K562 (cell line): Measurements from ENCODE around the gene PSMC3IP. TPM values are rescaled to one million over a fixed set of nuclear protein-coding genes. Genes with fewer than 3 reads are reported as not detected.
A peak's percentile ranks its signal among the peaks of the same experiment; 100 is the strongest.

Experiments used
- BRD4 ChIP-seq: fragments of 200-600 bp; sonication (generic); IDR thresholded peaks from 2 replicates; pipeline ENCODE4 v1.6.1; 2017; ENCODE audit warnings: inconsistent platforms
- CBFA2T3 ChIP-seq: fragments of 450-650 bp; IDR thresholded peaks from 2 replicates; pipeline ENCODE4 v1.6.1; 2017
- CREM ChIP-seq: IDR thresholded peaks from 2 replicates; pipeline ENCODE4 v1.6.1; 2014; ENCODE audit warnings: antibody characterized with exemption, low read depth
- CXXC5 ChIP-seq: fragments of 250-450 bp; sonication (Bioruptor Pico); IDR thresholded peaks from 2 replicates; pipeline ENCODE4 v1.8.0; 2022; ENCODE audit warnings: inconsistent platforms, mild to moderate bottlenecking, moderate library complexity
- EP300 ChIP-seq: IDR thresholded peaks from 2 replicates; pipeline ENCODE4 v1.6.1; 2012; ENCODE audit warnings: low read length, improper control_type of control experiment
- HCFC1 ChIP-seq: IDR thresholded peaks from 2 replicates; pipeline ENCODE4 v1.6.1; 2012; ENCODE audit warnings: low read depth, low read length, improper control_type of control experiment
- KDM5B ChIP-seq: fragments of 200-600 bp; sonication (generic); IDR thresholded peaks from 2 replicates; pipeline ENCODE4 v1.6.1; 2012; ENCODE audit warnings: low read depth, mild to moderate bottlenecking, moderate library complexity, low read length, control low read depth, inconsistent platforms; ENCODE audit not compliant: insufficient replicate concordance
- MEIS2 ChIP-seq: fragments of 450-650 bp; IDR thresholded peaks from 2 replicates; pipeline ENCODE4 v1.6.1; 2014; ENCODE audit warnings: mild to moderate bottlenecking; ENCODE audit not compliant: partially characterized antibody
- MTA1 ChIP-seq: fragments of 450-650 bp; IDR thresholded peaks from 2 replicates; pipeline ENCODE4 v1.6.1; 2017; ENCODE audit warnings: borderline replicate concordance
- MTA2 ChIP-seq: fragments of 450-650 bp; IDR thresholded peaks from 2 replicates; pipeline ENCODE4 v1.6.1; 2016; ENCODE audit warnings: low read depth
- MYNN ChIP-seq, 2 experiments: sonication (generic); formaldehyde crosslinking in 1 of 2; IDR thresholded peaks; 2 replicates each; pipeline versions ENCODE4 v1.5.0 to v1.6.1; 2016 to 2020; ENCODE audit warnings: antibody characterized with exemption in 1 of 2, missing genetic modification reagents in 1 of 2
- RAD21 ChIP-seq, 2 experiments: fragments of 250-450 bp in 1 of 2; fragments of 450-650 bp in 1 of 2; sonication (Bioruptor Pico) in 1 of 2; formaldehyde crosslinking in 1 of 2; IDR thresholded peaks in 1 of 2; conservative IDR thresholded peaks in 1 of 2; 2 replicates each; pipeline versions ENCODE4 v1.4.0 to v1.8.0; 2020 to 2022; ENCODE audit warnings: mild to moderate bottlenecking in 2 of 2, moderate library complexity in 1 of 2
- RB1 ChIP-seq: fragments of 450-650 bp; IDR thresholded peaks from 2 replicates; pipeline ENCODE4 v1.6.1; 2017; ENCODE audit warnings: low read depth, mild to moderate bottlenecking
- SMC3 ChIP-seq: conservative IDR thresholded peaks from 2 replicates; pipeline ENCODE4 v1.6.1; 2011; ENCODE audit warnings: low read depth, low read length, improper control_type of control experiment; ENCODE audit not compliant: insufficient read depth
- TCF3 ChIP-seq: sonication (generic); formaldehyde crosslinking; IDR thresholded peaks from 2 replicates; pipeline ENCODE4 v1.4.0; 2020; ENCODE audit warnings: mild to moderate bottlenecking, missing genetic modification reagents
- YBX1 ChIP-seq: fragments of 450-650 bp; IDR thresholded peaks from 2 replicates; pipeline ENCODE4 v1.7.1; 2016; ENCODE audit warnings: mild to moderate bottlenecking
- polyA plus RNA-seq, 8 experiments: library from polyadenylated mRNA; depleted of rRNA in 4 of 8; stranded (reverse) in 5 of 8; unstranded in 3 of 8; fragments of >200 nt; fragmentation: Nextera tagmentation in 2 of 8; fragmentation: Illumina TruSeq in 1 of 8; extraction: Ambion mirVana in 2 of 8; extraction: Trizol in 1 of 8; gene quantifications; 2 replicates each; pipeline versions ENCODE4 v1.2.1 to v1.2.3, GENCODE V29; 2011 to 2014; ENCODE audit warnings: inconsistent platforms in 1 of 8, missing spikeins in 1 of 8
- total RNA-seq, 7 experiments: library from RNA; depleted of rRNA in 6 of 7; stranded (reverse); fragments of >200 nt in 6 of 7; fragmentation: Illumina TruSeq in 2 of 7; extraction: Trizol in 2 of 7; gene quantifications; 2 replicates each; pipeline versions ENCODE4 v1.2.1 to v1.2.3, GENCODE V29; 2011 to 2021; ENCODE audit warnings: low replicate concordance in 1 of 7
- TF ChIP-seq, protein P1 (sequence below), 3 experiments: fragments of 200-800 bp in 1 of 3; fragments of 250-450 bp in 1 of 3; fragments of 450-650 bp in 1 of 3; sonication (Bioruptor Pico) in 1 of 3; sonication (Bioruptor generic) in 1 of 3; formaldehyde crosslinking in 1 of 3; IDR thresholded peaks; 2 replicates each; pipeline versions ENCODE4 v1.6.1 to v1.8.0; 2016 to 2022; ENCODE audit warnings: mild to moderate bottlenecking in 2 of 3, missing genetic modification characterization in 2 of 3, missing compliant biosample characterization in 1 of 3, moderate library complexity in 1 of 3
- TF ChIP-seq, protein P2 (sequence below): sonication (generic); formaldehyde crosslinking; IDR thresholded peaks from 2 replicates; pipeline ENCODE4 v1.9.0; 2022; ENCODE audit warnings: mild to moderate bottlenecking, missing genetic modification reagents
- TF ChIP-seq, protein P3 (sequence below): fragments of 450-650 bp; IDR thresholded peaks from 2 replicates; pipeline ENCODE4 v1.7.1; 2018; ENCODE audit warnings: mild to moderate bottlenecking, low read depth; ENCODE audit not compliant: partially characterized antibody
- TF ChIP-seq, protein P4 (sequence below): fragments of 450-650 bp; formaldehyde crosslinking; IDR thresholded peaks from 2 replicates; pipeline ENCODE4 v1.4.0; 2020; ENCODE audit warnings: mild to moderate bottlenecking, moderate library complexity

PSMC3IP gene
- total and polyA plus RNA-seq, 9 of the 15 experiments (the other 6 are each of a cell fraction or from before 2014, with no cell fraction given): 13.8 to 65.6 (median 32.8) TPM

DNA sequence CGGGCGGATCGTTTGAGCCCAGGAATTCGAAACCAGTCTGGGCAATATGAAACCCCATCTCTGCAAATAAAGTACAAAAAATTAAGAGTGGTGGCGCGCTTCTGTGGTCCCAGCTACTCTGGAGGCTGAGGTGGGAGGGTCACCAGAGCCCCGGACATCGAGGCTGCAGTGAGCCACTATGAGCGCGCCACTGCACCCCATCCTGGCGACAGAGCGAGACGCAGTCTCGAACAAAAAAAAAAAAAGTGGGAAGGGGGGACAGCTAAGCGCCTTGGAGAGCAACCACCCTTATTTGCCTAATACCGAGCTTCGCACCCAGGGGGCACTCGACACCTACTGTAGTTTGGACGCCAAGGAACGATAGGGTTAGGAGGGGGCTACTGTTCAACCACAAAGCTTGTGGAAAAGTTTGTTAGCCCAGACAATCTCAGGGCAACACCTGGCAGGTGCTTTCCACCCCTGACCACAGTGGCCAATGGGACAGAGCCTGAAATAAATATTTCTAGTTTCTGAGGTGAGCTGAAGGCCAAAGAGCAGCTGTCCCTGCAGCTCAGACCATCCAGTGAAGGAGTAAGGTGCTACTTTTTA lies 847 bp upstream of the PSMC3IP start (continued):
- TF ChIP-seq MTA2 (no peak), CREM (peak; percentile 78; the same call in 1 of the 2 replicates), TCF3 (CRISPR knock-in tag) (peak; percentile 54), MEIS2 (peak; percentile 7), BRD4 (0 out of 2 replicates have a peak, but pooled peaks have one; percentile 21), MTA1 (peak; percentile 44), SMC3 (peak; percentile 89), YBX1 (no peak), HCFC1 (0 out of 2 replicates have a peak, but pooled peaks have one; percentile 42), RB1 (peak; percentile 41), MYNN (IDR thresholded peaks at IDR 0.05) (0 out of 2 replicates have a peak, but pooled peaks have one; percentile 43), MYNN (CRISPR knock-in tag; IDR thresholded peaks at IDR 0.05) (no peak), RAD21 (CRISPR knock-in tag; conservative IDR thresholded peaks at IDR 0.05 in 1 of 2, IDR thresholded peaks at IDR 0.05 in 1 of 2) (peak; percentile 58 to 80), EP300 (peak; percentile 55), KDM5B (peak; percentile 19), CXXC5 (CRISPR knock-in tag) (peak; percentile 12), CBFA2T3 (peak; percentile 26)
- TF ChIP-seq, protein P1, sequence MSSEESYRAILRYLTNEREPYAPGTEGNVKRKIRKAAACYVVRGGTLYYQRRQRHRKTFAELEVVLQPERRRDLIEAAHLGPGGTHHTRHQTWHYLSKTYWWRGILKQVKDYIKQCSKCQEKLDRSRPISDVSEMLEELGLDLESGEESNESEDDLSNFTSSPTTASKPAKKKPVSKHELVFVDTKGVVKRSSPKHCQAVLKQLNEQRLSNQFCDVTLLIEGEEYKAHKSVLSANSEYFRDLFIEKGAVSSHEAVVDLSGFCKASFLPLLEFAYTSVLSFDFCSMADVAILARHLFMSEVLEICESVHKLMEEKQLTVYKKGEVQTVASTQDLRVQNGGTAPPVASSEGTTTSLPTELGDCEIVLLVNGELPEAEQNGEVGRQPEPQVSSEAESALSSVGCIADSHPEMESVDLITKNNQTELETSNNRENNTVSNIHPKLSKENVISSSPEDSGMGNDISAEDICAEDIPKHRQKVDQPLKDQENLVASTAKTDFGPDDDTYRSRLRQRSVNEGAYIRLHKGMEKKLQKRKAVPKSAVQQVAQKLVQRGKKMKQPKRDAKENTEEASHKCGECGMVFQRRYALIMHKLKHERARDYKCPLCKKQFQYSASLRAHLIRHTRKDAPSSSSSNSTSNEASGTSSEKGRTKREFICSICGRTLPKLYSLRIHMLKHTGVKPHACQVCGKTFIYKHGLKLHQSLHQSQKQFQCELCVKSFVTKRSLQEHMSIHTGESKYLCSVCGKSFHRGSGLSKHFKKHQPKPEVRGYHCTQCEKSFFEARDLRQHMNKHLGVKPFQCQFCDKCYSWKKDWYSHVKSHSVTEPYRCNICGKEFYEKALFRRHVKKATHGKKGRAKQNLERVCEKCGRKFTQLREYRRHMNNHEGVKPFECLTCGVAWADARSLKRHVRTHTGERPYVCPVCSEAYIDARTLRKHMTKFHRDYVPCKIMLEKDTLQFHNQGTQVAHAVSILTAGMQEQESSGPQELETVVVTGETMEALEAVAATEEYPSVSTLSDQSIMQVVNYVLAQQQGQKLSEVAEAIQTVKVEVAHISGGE (CRISPR knock-in tag; IDR thresholded peaks at IDR 0.05): peak in 1 of 3 experiments; percentile 3; a peak in 1 of 6 replicates
- TF ChIP-seq, protein P2, sequence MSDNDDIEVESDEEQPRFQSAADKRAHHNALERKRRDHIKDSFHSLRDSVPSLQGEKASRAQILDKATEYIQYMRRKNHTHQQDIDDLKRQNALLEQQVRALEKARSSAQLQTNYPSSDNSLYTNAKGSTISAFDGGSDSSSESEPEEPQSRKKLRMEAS (CRISPR knock-in tag): peak; percentile 12; the same call in 1 of the 2 replicates
- TF ChIP-seq, protein P3, sequence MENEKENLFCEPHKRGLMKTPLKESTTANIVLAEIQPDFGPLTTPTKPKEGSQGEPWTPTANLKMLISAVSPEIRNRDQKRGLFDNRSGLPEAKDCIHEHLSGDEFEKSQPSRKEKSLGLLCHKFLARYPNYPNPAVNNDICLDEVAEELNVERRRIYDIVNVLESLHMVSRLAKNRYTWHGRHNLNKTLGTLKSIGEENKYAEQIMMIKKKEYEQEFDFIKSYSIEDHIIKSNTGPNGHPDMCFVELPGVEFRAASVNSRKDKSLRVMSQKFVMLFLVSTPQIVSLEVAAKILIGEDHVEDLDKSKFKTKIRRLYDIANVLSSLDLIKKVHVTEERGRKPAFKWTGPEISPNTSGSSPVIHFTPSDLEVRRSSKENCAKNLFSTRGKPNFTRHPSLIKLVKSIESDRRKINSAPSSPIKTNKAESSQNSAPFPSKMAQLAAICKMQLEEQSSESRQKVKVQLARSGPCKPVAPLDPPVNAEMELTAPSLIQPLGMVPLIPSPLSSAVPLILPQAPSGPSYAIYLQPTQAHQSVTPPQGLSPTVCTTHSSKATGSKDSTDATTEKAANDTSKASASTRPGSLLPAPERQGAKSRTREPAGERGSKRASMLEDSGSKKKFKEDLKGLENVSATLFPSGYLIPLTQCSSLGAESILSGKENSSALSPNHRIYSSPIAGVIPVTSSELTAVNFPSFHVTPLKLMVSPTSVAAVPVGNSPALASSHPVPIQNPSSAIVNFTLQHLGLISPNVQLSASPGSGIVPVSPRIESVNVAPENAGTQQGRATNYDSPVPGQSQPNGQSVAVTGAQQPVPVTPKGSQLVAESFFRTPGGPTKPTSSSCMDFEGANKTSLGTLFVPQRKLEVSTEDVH: peak; percentile 12
- TF ChIP-seq, protein P4, sequence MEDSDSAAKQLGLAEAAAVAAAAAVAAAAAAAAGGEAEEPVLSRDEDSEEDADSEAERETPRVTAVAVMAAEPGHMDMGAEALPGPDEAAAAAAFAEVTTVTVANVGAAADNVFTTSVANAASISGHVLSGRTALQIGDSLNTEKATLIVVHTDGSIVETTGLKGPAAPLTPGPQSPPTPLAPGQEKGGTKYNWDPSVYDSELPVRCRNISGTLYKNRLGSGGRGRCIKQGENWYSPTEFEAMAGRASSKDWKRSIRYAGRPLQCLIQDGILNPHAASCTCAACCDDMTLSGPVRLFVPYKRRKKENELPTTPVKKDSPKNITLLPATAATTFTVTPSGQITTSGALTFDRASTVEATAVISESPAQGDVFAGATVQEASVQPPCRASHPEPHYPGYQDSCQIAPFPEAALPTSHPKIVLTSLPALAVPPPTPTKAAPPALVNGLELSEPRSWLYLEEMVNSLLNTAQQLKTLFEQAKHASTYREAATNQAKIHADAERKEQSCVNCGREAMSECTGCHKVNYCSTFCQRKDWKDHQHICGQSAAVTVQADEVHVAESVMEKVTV: peak; percentile 52; the same call in 1 of the 2 replicates
